Kidney glomerular epithelial cell (primary cell): Measurements from ENCODE around the gene KIAA1217.

Experiments
- DNase-seq: peaks from one replicate; lab custom pipeline; 2025; lab: John Stamatoyannopoulos, UW

The KIAA1217 gene, protein sequence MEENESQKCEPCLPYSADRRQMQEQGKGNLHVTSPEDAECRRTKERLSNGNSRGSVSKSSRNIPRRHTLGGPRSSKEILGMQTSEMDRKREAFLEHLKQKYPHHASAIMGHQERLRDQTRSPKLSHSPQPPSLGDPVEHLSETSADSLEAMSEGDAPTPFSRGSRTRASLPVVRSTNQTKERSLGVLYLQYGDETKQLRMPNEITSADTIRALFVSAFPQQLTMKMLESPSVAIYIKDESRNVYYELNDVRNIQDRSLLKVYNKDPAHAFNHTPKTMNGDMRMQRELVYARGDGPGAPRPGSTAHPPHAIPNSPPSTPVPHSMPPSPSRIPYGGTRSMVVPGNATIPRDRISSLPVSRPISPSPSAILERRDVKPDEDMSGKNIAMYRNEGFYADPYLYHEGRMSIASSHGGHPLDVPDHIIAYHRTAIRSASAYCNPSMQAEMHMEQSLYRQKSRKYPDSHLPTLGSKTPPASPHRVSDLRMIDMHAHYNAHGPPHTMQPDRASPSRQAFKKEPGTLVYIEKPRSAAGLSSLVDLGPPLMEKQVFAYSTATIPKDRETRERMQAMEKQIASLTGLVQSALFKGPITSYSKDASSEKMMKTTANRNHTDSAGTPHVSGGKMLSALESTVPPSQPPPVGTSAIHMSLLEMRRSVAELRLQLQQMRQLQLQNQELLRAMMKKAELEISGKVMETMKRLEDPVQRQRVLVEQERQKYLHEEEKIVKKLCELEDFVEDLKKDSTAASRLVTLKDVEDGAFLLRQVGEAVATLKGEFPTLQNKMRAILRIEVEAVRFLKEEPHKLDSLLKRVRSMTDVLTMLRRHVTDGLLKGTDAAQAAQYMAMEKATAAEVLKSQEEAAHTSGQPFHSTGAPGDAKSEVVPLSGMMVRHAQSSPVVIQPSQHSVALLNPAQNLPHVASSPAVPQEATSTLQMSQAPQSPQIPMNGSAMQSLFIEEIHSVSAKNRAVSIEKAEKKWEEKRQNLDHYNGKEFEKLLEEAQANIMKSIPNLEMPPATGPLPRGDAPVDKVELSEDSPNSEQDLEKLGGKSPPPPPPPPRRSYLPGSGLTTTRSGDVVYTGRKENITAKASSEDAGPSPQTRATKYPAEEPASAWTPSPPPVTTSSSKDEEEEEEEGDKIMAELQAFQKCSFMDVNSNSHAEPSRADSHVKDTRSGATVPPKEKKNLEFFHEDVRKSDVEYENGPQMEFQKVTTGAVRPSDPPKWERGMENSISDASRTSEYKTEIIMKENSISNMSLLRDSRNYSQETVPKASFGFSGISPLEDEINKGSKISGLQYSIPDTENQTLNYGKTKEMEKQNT (N-terminal part only)

DNA sequence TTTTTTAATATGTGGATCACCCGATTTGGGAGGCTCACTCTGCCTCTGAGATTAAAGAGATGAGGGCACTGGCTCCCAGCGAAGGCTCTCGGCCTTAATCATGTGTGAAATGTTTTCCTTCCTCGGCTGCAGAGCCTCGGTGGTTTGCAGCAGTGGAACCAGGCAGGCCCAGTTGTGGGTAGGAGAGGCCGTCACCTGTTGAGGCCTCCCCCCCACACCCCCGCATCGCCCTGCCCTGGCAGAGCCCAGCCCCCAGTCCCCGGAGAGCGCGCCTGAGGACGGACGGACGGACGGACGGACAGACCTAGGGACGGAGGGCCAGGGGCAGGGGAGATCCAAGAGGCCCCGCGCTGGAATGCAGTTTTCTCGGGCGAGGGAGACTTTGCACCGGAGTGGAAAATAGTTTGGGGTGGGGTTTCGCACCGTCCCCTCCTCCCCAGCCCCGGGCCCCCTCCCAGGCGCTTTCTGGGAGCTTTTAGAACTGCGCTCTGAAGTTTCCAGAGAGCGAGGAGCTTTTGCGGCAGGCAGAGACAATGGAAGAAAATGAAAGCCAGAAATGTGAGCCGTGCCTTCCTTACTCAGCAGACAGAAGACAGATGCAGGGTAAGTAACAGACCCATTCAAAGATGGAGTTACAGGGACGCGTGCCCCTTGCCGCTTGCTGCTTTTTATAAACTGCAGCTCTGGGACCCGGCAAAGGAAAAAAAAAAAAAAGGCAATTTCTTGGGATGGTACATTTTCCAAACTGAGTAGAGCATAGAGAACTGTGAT, at the start of gene KIAA1217:
TSS of gene KIAA1217 (plus strand) at position 478 of the 771 bp plus-strand sequence. CDS start at position 534, 56 bp downstream.
- DNase-seq, result peak; percentile 57

DNA sequence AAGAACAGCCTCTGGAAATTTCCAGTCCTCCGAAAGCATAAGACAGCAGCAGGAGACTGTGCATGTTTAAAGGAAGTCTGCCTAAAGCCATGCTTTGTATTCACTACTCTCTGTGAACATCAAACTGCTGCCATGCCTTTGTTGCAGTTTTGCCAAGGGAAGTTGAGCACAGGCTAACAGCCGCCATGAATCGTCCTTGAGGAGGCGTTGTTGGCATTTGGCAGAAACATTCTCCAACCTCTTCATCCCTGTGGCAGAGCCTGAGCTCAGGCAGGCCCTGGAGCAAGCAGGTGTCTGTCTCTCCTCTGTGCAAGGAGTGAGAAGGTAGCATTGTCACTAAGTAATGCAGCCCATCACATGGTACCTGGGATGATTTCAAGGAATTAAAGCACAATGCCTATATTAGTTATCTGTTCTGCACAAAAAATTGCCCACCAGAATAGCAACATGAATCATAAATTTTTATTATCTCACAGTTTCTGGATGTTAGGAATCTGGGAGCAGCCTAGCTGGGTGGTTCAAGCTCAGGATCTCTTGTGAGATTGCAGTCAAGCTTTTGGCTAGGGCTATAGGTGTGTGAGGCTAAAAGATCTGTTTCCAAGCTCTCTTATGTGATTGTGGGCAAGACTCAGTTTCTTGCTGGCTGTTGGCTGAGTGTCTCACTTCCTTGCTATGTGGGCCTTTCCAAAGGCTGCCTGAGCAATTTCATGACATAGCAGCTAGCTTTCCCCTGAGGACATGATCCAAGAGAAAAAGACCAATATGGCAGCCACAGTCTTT, 46.5 kb upstream of the KIAA1217 start:
- DNase-seq, result no peak

DNA sequence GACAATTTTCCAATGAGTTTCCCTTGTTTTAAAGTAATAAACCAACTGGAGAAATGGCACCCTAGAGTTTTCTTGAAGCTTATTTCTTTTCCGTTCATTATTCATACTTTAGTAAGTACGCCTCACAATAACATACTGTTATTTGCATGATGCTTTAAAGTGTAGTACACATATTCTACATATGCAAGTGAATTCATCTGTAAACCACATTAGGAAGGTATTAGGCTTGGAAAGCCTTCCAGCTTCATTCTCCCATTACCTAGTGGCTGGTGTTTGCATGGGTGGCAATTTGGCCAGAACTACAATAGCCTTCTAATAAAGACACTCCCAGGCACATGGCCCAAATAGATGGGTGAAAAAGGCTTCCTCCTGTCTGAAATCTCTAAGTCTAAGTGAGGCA, 45.5 kb upstream of the KIAA1217 start:
- DNase-seq, result no peak

DNA sequence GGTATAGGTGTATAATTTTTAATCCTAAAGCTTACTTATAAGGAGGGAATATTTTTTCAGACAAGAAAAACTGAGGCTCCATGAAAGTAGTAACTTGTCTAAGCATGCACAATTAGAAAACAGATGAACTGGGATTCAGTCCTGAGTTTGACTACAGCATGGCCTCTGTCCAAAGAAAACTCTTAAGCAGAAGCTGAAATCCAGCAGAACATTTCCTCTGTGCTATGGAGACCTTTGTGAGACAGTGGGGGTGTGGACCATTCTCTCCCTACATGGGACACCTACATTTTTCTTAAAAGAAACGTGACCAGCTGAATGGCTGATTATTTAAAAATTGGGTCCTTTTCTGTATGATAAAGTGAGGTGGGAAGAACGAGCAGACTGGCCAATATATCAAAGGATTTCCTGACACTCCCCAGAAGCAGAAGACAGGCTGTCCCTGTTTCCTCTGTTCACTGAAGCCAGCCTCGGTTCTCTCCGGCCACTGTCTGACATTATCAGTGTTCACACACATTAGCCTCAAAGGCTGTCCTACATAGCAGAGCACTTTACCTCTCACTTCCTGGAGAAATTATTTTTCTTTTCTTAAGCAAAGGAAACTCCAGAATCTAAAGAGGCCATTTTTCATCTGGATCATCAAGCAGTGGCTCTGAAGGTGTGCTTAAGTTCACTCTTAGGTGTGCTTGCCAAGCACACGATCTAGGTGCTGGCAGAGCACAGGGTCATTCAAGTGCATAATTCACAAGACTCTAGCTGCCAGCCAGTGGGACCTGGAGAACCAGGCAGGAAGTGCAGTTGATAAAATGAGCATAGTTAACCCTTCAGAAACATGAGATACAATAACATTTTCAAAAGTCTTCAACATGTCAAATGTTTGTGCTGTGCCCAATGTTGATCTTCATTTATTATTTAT, 40.4 kb upstream of the KIAA1217 start:
- no peak for DNase-seq

DNA sequence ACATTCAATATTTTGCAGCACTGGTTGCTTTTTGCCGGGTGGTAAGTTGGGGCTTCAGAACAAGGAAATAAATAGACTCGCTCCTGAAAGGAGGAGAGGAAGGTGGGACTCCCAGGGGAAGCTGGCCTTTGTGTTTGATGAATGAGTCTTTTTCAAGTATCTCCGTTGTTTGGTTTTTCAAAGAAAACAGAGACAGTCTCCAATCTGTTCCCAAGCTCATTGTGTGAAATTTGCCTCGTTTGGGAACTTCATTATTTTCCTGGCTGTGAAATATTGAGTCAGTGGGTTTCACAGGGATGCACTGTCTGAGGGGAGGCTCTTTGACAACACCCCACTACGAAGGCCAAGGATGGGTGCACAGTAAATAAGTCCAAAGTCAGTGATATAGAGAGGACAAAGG, 38.7 kb upstream of the KIAA1217 start:
- no peak for DNase-seq

DNA sequence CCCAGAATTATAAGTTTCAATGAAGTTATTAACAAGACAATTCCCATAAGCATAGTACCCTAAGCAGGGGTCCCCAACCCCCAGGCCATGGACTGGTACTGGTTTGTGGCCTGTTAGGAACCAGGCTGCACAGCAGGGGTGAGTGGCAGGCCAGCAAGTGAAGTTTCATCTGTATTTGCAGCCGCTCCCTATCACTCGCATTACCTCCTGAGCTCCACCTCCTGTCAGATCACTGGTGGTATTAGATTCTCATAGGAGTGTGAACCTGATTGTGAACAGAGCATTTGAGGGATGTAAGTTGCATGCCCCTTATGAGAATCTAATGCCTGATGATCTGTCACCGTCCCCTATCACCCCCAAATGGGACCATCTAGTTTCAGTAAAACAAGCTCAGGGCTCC, 36.0 kb upstream of the KIAA1217 start:
- DNase-seq, result no peak

DNA sequence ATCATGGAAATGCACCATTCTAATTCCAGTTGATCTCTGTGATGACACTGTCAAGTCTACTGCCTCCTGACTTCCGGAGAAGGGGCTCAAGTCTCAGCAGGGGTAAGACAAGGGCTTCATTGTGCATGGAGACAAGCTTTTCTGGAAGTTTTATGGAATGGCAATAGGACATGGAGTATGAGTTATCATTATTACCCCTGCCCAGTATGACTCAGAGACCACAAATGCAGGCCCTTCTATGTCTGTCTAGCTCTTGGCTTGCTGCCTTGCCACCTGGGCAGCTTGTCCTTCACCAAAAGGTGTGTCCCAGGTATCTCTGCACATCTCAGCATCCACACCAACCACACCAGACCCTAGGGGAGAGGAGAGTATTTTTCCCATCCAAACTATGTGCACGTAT, 34.9 kb upstream of the KIAA1217 start:
- DNase-seq, result no peak

DNA sequence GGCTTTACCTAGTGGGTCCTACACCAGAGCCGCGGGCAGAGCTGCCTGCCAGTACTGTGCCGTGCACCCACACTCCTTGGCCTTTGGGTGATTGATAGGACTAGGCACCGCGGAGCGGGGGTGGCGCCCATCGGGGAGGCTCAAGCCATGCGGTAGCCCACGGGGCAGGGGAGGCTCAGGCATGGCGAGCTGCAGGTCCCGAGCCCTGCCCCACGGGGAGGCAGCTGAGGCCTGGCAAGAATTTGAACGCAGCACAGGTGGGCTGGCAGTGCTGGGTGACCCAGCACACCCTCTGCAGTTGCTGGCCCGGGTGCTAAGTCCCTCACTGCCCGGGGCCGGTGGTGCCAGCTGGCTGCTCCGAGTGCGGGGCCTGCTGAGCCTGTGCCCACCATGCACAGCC, 32.3 kb upstream of the KIAA1217 start:
- no peak for DNase-seq

DNA sequence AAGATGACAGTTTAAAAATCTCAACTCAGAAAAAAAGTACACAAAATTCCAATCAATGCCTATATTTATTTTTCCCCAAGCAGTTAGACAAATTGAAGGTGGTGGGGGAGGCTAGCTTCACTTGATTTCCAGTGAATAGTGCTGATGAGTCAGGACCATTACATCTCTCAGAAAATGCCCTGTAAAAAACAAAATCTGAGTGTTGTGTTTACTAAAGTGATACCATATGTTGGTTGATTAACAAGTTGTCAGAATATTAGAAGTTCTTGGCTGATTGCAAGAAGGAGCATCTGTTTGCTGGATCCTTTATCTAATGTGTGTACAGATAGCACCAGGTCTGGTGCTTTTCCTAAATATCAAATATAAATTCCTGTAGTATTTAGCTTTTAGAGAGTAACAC, 31.3 kb upstream of the KIAA1217 start:
- no peak for DNase-seq

DNA sequence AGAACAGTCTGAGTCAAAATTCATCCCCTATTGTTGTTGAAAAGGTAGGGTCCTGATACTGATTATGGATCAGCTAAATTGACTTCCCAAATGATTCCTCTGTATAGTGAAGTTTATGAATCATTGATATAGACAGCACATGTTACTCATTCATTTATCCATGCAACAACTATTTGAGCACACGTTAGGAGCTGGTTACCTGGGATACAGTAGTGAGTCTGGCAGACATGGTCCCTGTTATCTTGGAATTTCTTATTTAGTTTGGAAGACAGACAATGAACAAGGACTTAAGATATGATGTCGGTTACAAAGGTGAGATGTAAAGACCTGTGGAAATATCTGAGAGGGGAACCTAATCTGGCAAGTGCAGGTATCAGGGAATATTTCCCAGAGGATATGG, 28.0 kb upstream of the KIAA1217 start:
- no peak for DNase-seq

DNA sequence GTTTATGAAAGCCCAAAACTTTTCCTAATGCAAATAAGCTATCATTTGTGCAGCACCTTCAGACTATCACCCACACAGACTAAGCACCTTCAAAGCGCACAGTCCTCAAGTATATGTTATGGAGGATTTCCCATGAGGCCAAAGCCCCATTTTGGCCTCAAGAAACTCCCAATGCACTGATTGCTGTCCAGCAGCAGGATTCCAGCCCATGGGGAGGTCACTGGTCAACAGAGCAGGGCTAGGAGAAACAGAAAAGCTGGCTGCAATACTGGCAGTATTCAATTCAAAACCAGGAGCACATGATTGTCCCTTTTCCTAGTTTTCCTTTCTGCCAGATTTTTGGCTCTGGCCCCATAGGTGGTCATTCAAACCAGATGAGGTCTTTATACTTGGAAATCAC, 24.5 kb upstream of the KIAA1217 start:
- DNase-seq, result no peak

DNA sequence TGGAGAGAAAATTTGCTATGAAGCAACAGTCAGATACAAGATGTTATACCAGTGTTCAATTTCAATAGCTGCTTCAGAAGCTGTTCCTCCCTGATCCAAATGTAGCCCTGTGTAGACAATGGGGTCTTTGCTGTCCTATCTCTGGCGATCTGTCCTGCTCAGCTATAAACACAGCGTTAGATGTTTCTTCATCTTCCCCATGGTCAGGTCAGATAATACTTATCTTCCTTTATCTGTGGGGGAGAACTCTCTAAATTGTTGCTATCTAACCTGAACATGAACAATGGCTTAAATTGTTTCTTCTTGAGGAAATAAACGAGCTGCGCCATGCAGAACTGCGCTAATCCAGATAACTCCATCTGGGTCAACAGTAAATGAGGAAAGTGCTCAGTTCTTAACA, 15.6 kb upstream of the KIAA1217 start:
- DNase-seq, result no peak

DNA sequence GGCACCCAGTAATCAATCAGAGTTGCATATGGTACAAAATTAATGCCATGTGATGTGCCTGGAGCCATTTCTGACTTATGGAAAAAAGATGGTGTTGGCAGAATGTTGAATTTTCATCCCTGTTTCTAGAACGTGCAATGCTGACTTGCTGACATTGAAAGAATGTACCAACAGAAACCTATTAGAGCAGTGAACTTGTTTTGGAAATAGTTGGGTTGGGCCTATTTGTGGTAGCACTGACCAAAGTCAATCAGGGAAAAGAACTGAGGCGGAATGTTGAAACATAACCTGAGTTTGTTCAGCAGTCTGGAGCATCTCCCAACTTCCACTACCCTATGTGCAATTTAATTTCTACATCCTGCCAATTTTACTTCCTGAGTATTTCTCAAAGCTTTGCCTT, 11.7 kb upstream of the KIAA1217 start:
- no peak for DNase-seq

DNA sequence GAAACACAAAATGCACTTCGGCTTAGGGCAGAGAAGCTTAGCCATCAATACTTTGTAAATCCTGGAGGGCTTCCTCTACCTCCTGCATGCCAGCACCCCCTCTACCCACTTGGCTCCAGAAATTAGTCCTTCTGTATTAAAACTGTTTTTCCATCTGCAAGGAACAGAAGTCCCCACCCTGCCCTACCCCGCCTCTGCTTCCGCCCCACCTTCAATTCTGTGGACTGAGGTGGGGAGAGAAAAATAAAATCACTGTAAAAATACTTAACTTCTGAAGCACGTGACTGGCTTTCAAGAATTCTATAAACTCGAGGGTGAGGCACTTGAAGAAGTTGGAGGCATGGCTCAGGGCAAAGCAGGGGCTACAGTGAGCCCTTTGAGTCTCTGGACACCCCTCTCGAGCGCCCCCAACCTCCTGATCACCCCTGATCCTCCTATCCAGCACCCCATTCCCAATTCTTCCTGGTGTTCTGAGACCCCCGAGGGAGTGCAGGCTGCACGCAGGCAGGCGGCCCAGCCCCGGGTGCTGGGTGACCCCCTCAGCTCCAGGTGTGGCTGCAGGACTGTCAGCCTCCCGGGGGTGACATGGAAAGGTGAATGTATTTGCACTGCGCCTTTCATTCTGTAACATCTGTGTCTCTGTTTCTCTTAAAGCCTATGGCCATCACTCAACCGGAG, 7.3 kb upstream of the KIAA1217 start:
- DNase-seq, result no peak

DNA sequence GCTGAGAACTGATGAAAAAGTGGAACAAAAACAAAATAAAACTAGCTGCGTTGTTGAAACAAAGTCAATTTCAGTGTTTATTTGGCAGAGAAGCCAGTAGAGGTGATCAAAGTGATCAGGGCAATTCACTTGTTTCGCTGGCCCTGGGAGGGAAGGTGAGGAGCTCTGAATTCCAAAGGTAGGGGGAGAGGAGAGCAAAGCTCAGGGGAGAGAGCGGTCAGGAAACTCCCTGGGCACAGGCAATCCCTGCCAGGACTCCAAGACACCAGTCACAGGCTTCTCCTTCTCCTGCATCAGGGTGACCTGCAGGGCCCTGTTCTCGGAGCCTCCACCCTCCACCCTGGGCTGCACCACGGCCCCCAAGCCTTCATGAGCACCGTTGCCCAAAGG, 6.8 kb upstream of the KIAA1217 start:
- DNase-seq, result no peak

DNA sequence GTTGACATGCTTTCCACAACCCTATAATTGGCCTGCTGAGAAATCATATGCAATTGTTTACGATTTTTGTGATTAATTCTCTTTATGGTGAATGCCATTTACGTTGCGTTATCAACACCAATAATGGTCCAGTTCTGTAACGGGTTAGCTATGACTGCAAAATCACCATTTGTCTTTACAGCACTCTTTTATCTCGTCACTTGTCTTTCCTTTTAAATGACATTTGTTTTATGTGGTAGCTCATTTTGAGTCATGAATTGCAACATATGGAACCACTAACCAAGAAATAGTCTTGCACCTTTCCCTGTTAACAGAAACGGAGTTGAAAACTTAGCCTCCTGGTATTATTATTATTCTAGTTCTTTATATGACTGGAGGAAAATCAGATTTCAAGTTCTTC, 3.1 kb upstream of the KIAA1217 start:
- no peak for DNase-seq

DNA sequence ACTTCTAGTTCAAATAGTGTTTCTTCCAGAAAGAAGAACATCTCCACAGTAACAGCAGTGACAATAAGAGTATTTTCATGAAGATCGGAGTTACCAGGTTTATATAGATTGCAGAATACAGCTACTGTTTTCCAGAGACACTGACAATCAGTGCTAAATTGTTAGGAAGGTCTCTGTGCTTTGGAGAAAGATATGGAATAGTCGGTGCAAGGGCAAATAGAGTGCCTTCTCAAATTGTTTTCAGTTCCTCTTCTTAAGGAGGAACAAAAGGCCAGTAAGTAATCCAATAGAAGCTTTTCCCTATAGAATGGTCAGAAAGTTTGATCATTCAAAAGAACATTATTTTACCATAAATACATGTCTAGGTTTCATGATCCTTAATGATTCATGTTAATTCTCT, 2.6 kb upstream of the KIAA1217 start:
- no peak for DNase-seq

DNA sequence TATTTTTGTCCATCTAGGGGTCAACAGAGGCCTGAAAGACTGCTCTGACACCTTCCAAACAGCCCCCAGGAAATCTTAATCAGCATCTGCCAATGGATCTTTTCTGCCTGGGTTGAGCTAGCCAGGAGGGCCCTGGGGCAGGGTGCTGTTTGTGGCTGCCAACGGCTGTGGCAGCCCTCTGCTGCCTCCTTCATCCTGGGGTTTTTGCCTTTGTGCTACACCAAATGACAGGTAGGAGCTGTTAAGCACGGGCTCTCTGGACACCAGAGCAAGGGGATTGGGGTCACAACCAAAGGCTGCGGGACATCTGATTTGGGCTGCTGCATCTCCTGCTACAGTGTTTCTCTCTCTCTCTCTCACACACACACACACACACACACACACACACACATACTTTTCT, 2.0 kb upstream of the KIAA1217 start:
- DNase-seq, result no peak

DNA sequence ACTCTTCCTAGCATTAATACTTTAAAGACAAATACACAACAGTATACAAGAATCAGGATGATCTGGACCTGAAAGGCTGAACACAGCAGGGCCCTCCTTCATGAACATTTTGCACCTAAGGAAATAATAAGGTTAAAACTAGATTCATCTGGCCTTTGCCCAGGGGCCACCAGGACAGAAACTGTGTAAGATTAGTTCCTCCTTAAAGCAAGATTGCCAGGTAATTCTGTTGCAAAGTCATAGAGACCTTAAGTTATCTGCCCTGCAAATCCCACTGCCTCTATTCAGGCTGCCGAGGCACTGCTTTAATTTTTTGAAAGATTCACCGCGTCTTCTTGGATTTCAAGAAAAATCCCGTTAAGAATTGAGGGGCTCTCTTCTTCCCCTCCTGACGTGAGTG, 1.6 kb upstream of the KIAA1217 start:
- no peak for DNase-seq
